Putamen (tissue), 1 donor: Measurements from ENCODE around the gene TUBB8.
"Not testable (repeated sequence)": the region's sequence is repeated elsewhere in the genome, so short reads cannot be mapped to it uniquely, and the experiment has no call there.

Experiments used
- DNase-seq: peaks from one replicate; pipeline ENCODE4 v3.0.0-alpha.2; 2016; ENCODE audit warnings: low spot score

TUBB8 gene

DNA sequence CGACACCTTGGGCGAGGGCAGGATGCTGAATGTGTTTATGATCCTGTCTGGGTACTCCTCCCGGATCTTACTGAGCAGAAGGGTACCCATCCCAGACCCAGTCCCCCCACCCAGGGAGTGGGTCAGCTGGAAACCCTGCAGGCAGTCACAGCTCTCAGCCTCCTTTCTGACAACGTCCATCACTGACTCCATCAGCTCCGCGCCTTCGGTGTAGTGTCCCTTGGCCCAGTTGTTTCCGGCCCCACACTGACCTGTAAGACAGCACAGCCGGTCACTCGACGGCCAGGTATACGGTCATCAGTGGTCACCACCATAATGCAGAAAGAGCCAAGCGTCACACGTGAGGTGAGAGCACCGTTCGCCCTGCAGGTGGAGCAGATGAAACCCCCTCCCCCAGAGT is 1.2 kb downstream of the TUBB8 start:
- DNase-seq = not testable (repeated sequence)

GRCh38 chr10:13315-13635 is 35.8 kb downstream of the TUBB8 start:
- DNase-seq = not testable (repeated sequence)

- DNase-seq = not testable (repeated sequence)
These were observed 36.4 kb downstream of the TUBB8 start for GRCh38 chr10:12444-13314.

GRCh38 chr10:11260-11659 is 37.8 kb downstream of the TUBB8 start:
- DNase-seq = not testable (repeated sequence)

DNA sequence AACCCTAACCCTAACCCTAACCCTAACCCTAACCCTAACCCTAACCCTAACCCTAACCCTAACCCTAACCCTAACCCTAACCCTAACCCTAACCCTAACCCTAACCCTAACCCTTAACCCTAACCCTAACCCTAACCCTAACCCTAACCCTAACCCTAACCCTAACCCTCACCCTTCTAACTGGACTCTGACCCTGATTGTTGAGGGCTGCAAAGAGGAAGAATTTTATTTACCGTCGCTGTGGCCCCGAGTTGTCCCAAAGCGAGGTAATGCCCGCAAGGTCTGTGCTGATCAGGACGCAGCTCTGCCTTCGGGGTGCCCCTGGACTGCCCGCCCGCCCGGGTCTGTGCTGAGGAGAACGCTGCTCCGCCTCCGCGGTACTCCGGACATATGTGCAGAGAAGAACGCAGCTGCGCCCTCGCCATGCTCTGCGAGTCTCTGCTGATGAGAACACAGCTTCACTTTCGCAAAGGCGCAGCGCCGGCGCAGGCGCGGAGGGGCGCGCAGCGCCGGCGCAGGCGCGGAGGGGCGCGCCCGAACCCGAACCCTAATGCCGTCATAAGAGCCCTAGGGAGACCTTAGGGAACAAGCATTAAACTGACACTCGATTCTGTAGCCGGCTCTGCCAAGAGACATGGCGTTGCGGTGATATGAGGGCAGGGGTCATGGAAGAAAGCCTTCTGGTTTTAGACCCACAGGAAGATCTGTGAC is 38.7 kb downstream of the TUBB8 start:
- not testable (repeated sequence) for DNase-seq
